Measurements from ENCODE around the gene MAD2L2.

MAD2L2 gene

GRCh38 chr1:11695861-11696260, 14.9 kb upstream of the MAD2L2 start:
- Histone ChIP-seq H3K9me3 (ENCODE audit: low read length) (no peaks in the 10 kb centered on the region), H3K4me1 (ENCODE audit: insufficient read depth, low read length, severe bottlenecking) (no peaks in the 10 kb centered on the region), H3K36me3 (ENCODE audit: insufficient read depth, low read length) (no peaks in the 10 kb centered on the region), H3F3A (ENCODE audit: insufficient read depth, low read length) (no peaks in the 10 kb centered on the region), H3K9me2 (ENCODE audit: low read depth, low read length) (no peaks in the 10 kb centered on the region), H3K27me3 (ENCODE audit: insufficient read depth, low read length) (peaks cover 3% of the 10 kb centered on the region; the same call in 1 of the 2 replicates), H3K79me2 (ENCODE audit: insufficient read depth, low read length) (no peaks in the 10 kb centered on the region), H3K27ac (ENCODE audit: low read depth, low read length, poor library complexity, severe bottlenecking) (no peak overlapping the region), H4K20me1 (ENCODE audit: insufficient read depth, low read length) (no peaks in the 10 kb centered on the region), H3K9ac (ENCODE audit: low read length) (no peak overlapping the region), H2AFZ (ENCODE audit: low read length) (no peak overlapping the region), H3K4me3 (ENCODE audit: low read depth, low read length, poor library complexity, severe bottlenecking) (no peak overlapping the region), H3K4me2 (ENCODE audit: low read length) (no peak overlapping the region)
- TF ChIP-seq CTCF (IDR thresholded peaks at IDR 0.05; ENCODE audit: low read length) (no peak), EZH2 (IDR thresholded peaks at IDR 0.05; ENCODE audit: borderline replicate concordance, low read length) (no peak)

GRCh38 chr1:11693917-11694316, 13.0 kb upstream of the MAD2L2 start:
- Histone ChIP-seq H3K79me2 (ENCODE audit: insufficient read depth, low read length) (no peaks in the 10 kb centered on the region), H3K9me3 (ENCODE audit: low read length) (no peaks in the 10 kb centered on the region), H3K4me1 (ENCODE audit: insufficient read depth, low read length, severe bottlenecking) (no peaks in the 10 kb centered on the region), H3K36me3 (ENCODE audit: insufficient read depth, low read length) (no peaks in the 10 kb centered on the region), H3K27me3 (ENCODE audit: insufficient read depth, low read length) (peaks cover 3% of the 10 kb centered on the region; the same call in 1 of the 2 replicates), H3K9me2 (ENCODE audit: low read depth, low read length) (no peaks in the 10 kb centered on the region), H3K4me3 (ENCODE audit: low read depth, low read length, poor library complexity, severe bottlenecking) (no peak overlapping the region), H3K9ac (ENCODE audit: low read length) (no peak overlapping the region), H4K20me1 (ENCODE audit: insufficient read depth, low read length) (no peaks in the 10 kb centered on the region), H3K4me2 (ENCODE audit: low read length) (no peak overlapping the region), H2AFZ (ENCODE audit: low read length) (no peak overlapping the region), H3K27ac (ENCODE audit: low read depth, low read length, poor library complexity, severe bottlenecking) (no peak overlapping the region), H3F3A (ENCODE audit: insufficient read depth, low read length) (no peaks in the 10 kb centered on the region)
- TF ChIP-seq EZH2 (IDR thresholded peaks at IDR 0.05; ENCODE audit: borderline replicate concordance, low read length) (no peak), CTCF (IDR thresholded peaks at IDR 0.05; ENCODE audit: low read length) (no peak)

- no peaks in the 10 kb centered on the region for H4K20me1 ChIP-seq (ENCODE audit: insufficient read depth, low read length)
- H3K9me2 ChIP-seq (ENCODE audit: low read depth, low read length) = no peaks in the 10 kb centered on the region
- no peak overlapping the region for H3K9ac ChIP-seq (ENCODE audit: low read length)
- TF ChIP-seq EZH2 (IDR thresholded peaks at IDR 0.05; ENCODE audit: borderline replicate concordance, low read length) (no peak), CTCF (IDR thresholded peaks at IDR 0.05; ENCODE audit: low read length) (no peak)
- no peaks in the 10 kb centered on the region for H3K4me1 ChIP-seq (ENCODE audit: insufficient read depth, low read length, severe bottlenecking)
- no peaks in the 10 kb centered on the region for H3K79me2 ChIP-seq (ENCODE audit: insufficient read depth, low read length)
- no peak overlapping the region for H3K4me3 ChIP-seq (ENCODE audit: low read depth, low read length, poor library complexity, severe bottlenecking)
- no peak overlapping the region for H3K27ac ChIP-seq (ENCODE audit: low read depth, low read length, poor library complexity, severe bottlenecking)
- H3K4me2 ChIP-seq (ENCODE audit: low read length) = no peak overlapping the region
- H3K36me3 ChIP-seq (ENCODE audit: insufficient read depth, low read length) = no peaks in the 10 kb centered on the region
- peaks cover 3% of the 10 kb centered on the region; the same call in 1 of the 2 replicates for H3K27me3 ChIP-seq (ENCODE audit: insufficient read depth, low read length)
- H3F3A ChIP-seq (ENCODE audit: insufficient read depth, low read length) = no peaks in the 10 kb centered on the region
- no peaks in the 10 kb centered on the region for H3K9me3 ChIP-seq (ENCODE audit: low read length)
- no peak overlapping the region for H2AFZ ChIP-seq (ENCODE audit: low read length)
Observed at GRCh38 chr1:11693024-11693590, 12.2 kb upstream of the MAD2L2 start.

All from OCI-LY1 (cell line).